IMR-90 (cell line): ENCODE measurements around the gene PDRG1. TPM values are rescaled to one million over a fixed set of nuclear protein-coding genes. Genes with fewer than 3 reads are reported as not detected.

Source experiments
- ATAC-seq: fragments of 200-7000 bp; cut with Tn5 transposase; 2 replicates; pipeline ENCODE4 v1.9.1; 2020; ENCODE audit warnings: low read depth, mild to moderate bottlenecking, moderate library complexity
- BruUV-seq: library from RNA; stranded (reverse); fragments of 400-500 nt; replicated peaks from 2 replicates; lab custom pipeline; 2021; lab: Mats Ljungman, UMichigan
- CTCF ChIA-PET: fragments of 300-600 bp; formaldehyde crosslinking; extraction: SDS; loops from one replicate; lab custom pipeline; 2021; ENCODE audit warnings: antibody characterized with exemption; lab: Yijun Ruan, JAX
- POLR2A ChIA-PET: fragments of 300-600 bp; sonication (Branson Sonifier 250); formaldehyde crosslinking; loops from one replicate; lab custom pipeline; 2022; ENCODE audit warnings: antibody characterized with exemption; ENCODE audit not compliant: unreplicated experiment; lab: Charles Lee
- DNase-seq: peaks from one replicate; pipeline ENCODE4 v3.0.0; 2013
- H2AFZ ChIP-seq: replicated peaks from 2 replicates; pipeline ENCODE3; 2013; ENCODE audit warnings: low read length, mild to moderate bottlenecking; ENCODE audit not compliant: poor library complexity
- H2AK5ac ChIP-seq: 2 replicates; pipeline ENCODE4 v1.6.1; 2013; ENCODE audit warnings: low read depth, low read length, inconsistent platforms
- H2AK9ac ChIP-seq: replicated peaks from 2 replicates; pipeline ENCODE3; 2013; ENCODE audit warnings: mild to moderate bottlenecking, low read depth, low read length, moderate library complexity; ENCODE audit not compliant: poor library complexity
- H2BK120ac ChIP-seq: 2 replicates; pipeline ENCODE4 v1.6.1; 2013; ENCODE audit warnings: low read depth, low read length, inconsistent platforms
- H2BK15ac ChIP-seq: 3 replicates; pipeline ENCODE4 v1.6.1; 2013; ENCODE audit warnings: low read depth, low read length, inconsistent platforms
- H2BK20ac ChIP-seq: 2 replicates; pipeline ENCODE4 v1.6.1; 2013; ENCODE audit warnings: low read depth, mild to moderate bottlenecking, inconsistent platforms, low read length, moderate library complexity
- H2BK5ac ChIP-seq: 2 replicates; pipeline ENCODE4 v1.6.1; 2013; ENCODE audit warnings: mild to moderate bottlenecking, low read depth, low read length, inconsistent platforms; ENCODE audit not compliant: poor library complexity, severe bottlenecking
- H3K14ac ChIP-seq: replicated peaks from 2 replicates; pipeline ENCODE4 v1.6.1; 2013; ENCODE audit warnings: low read depth, low read length, inconsistent platforms
- H3K18ac ChIP-seq: 2 replicates; pipeline ENCODE4 v1.6.1; 2013; ENCODE audit warnings: low read depth, low read length, control low read depth
- H3K23ac ChIP-seq: 2 replicates; pipeline ENCODE4 v1.6.1; 2013; ENCODE audit warnings: low read depth, low read length, inconsistent platforms
- H3K27ac ChIP-seq: 2 replicates; pipeline ENCODE4 v1.5.1; 2013; ENCODE audit warnings: mild to moderate bottlenecking, control low read depth, low read length; ENCODE audit not compliant: insufficient read depth
- H3K27me3 ChIP-seq: 2 replicates; pipeline ENCODE4 v1.6.1; 2013; ENCODE audit warnings: low read length; ENCODE audit not compliant: control insufficient read depth, insufficient read depth
- H3K36me3 ChIP-seq: 2 replicates; pipeline ENCODE4 v1.6.1; 2013; ENCODE audit warnings: low read length, mixed read lengths; ENCODE audit not compliant: control insufficient read depth, insufficient read depth
- H3K4ac ChIP-seq: 2 replicates; pipeline ENCODE4 v1.6.1; 2013; ENCODE audit warnings: low read depth, low read length, inconsistent platforms
- H3K4me1 ChIP-seq: 2 replicates; pipeline ENCODE4 v1.6.1; 2013; ENCODE audit warnings: low read length, mixed read lengths; ENCODE audit not compliant: control insufficient read depth, insufficient read depth
- H3K4me2 ChIP-seq: 2 replicates; pipeline ENCODE4 v1.6.1; 2013; ENCODE audit warnings: low read depth, mild to moderate bottlenecking, control low read depth, low read length, moderate library complexity
- H3K4me3 ChIP-seq: 2 replicates; pipeline ENCODE4 v1.5.1; 2013; ENCODE audit warnings: low read depth, mild to moderate bottlenecking, control low read depth, low read length, moderate library complexity; ENCODE audit not compliant: insufficient read depth
- H3K56ac ChIP-seq: 2 replicates; pipeline ENCODE4 v1.6.1; 2013; ENCODE audit warnings: low read length, inconsistent platforms; ENCODE audit not compliant: insufficient read depth; ENCODE audit errors: extremely low read depth
- H3K79me1 ChIP-seq, 2 experiments: 2 replicates each; pipeline ENCODE4 v1.6.1; 2013; ENCODE audit warnings: low read length in 2 of 2, inconsistent platforms in 1 of 2, low read depth in 1 of 2
- H3K9ac ChIP-seq: 2 replicates; pipeline ENCODE4 v1.6.1; 2013; ENCODE audit warnings: low read depth, low read length, control low read depth
- H3K9me1 ChIP-seq: 2 replicates; pipeline ENCODE4 v1.6.1; 2013; ENCODE audit warnings: low read length, inconsistent platforms; ENCODE audit not compliant: insufficient read depth
- H3K9me3 ChIP-seq: 2 replicates; pipeline ENCODE4 v1.6.1; 2013; ENCODE audit warnings: low read length; ENCODE audit not compliant: control insufficient read depth, insufficient read depth
- H4K20me1 ChIP-seq: 2 replicates; pipeline ENCODE4 v1.6.1; 2013; ENCODE audit warnings: low read length, inconsistent platforms; ENCODE audit not compliant: insufficient read depth
- H4K5ac ChIP-seq: 2 replicates; pipeline ENCODE4 v1.6.1; 2013; ENCODE audit warnings: mild to moderate bottlenecking, low read depth, low read length, control low read depth
- H4K8ac ChIP-seq, 2 experiments: 2 replicates each; pipeline ENCODE4 v1.6.1; 2013; ENCODE audit warnings: low read depth in 2 of 2, low read length in 2 of 2, control low read depth in 1 of 2, inconsistent platforms in 1 of 2
- H4K91ac ChIP-seq: 2 replicates; pipeline ENCODE4 v1.6.1; 2013; ENCODE audit warnings: low read depth, low read length, inconsistent platforms; ENCODE audit not compliant: insufficient read depth
- BHLHE40 ChIP-seq: fragments of 150-350 bp; IDR thresholded peaks from 2 replicates; pipeline ENCODE4 v1.6.1; 2016; ENCODE audit warnings: mild to moderate bottlenecking, low read depth, low read length
- MAZ ChIP-seq: IDR thresholded peaks from 2 replicates; pipeline ENCODE4 v1.6.1; 2012; ENCODE audit warnings: low read depth, mild to moderate bottlenecking, low read length, improper control_type of control experiment, moderate library complexity, borderline replicate concordance
- MXI1 ChIP-seq: IDR thresholded peaks from 2 replicates; pipeline ENCODE4 v1.6.1; 2012; ENCODE audit warnings: low read depth, mild to moderate bottlenecking, low read length, moderate library complexity, borderline replicate concordance
- NFE2L2 ChIP-seq: fragments of 150-350 bp; IDR thresholded peaks from 2 replicates; pipeline ENCODE4 v1.6.1; 2016; ENCODE audit warnings: low read depth, mild to moderate bottlenecking, low read length
- POLR2A ChIP-seq: IDR thresholded peaks from 2 replicates; pipeline ENCODE4 v1.6.1; 2012; ENCODE audit warnings: mild to moderate bottlenecking, low read depth, low read length
- WGBS, 2 experiments: methylation state at CpG; one replicate each; pipeline versions ENCODE4 v1.1.5 to v1.1.7; 2013; ENCODE audit warnings: missing lambda C conversion rate in 2 of 2; ENCODE audit not compliant: insufficient read length in 1 of 2; ENCODE audit errors: extremely low coverage in 2 of 2; 5-methylcytosine and 5-hydroxymethylcytosine counted together
- dilution Hi-C: fragments of 300-500 bp; cut with HindIII; formaldehyde crosslinking; loops from one replicate; pipeline ENCODE4 v1.14.3; 2018; ENCODE audit warnings: low sequenced_read_pairs; ENCODE audit not compliant: unreplicated experiment
- in situ Hi-C: fragments of 300-500 bp; cut with MboI; formaldehyde crosslinking; loops from 3 replicates; pipeline ENCODE4 v1.14.3; 2019; ENCODE audit warnings: low sequenced_read_pairs, inconsistent platforms, mixed read lengths
- intact Hi-C: fragments of 100-400 bp; cut with micrococcal nuclease; formaldehyde crosslinking; loops from 2 replicates; pipeline ENCODE4 v1.10.0; 2022
- polyA plus RNA-seq, 3 experiments: library from polyadenylated mRNA; depleted of rRNA; stranded (reverse); fragments of >200 nt; gene quantifications; 2 replicates each; pipeline ENCODE4 v1.2.3, GENCODE V29; 2012; ENCODE audit warnings: low replicate concordance in 1 of 3
- total RNA-seq: library from RNA; depleted of rRNA; stranded (reverse); fragments of >200 nt; gene quantifications from 2 replicates; pipeline ENCODE4 v1.2.3, GENCODE V29; 2012

Gene PDRG1
- total and polyA plus RNA-seq, 2 of the 4 experiments (the other 2 are of a cell fraction), result 5.0 to 15.7 TPM

- Histone ChIP-seq H3K27ac (no peak overlapping the region), H2BK5ac (no peak overlapping the region), H2AK9ac (no peak overlapping the region), H3K36me3 (no peaks in the 10 kb centered on the region), H4K5ac (no peak overlapping the region), H2BK20ac (no peak overlapping the region), H4K20me1 (no peaks in the 10 kb centered on the region), H2AFZ (no peak overlapping the region), H2AK5ac (no peak overlapping the region), H3K79me1 (no peaks in the 10 kb centered on the region), H3K9me1 (no peaks in the 10 kb centered on the region), H3K4me1 (no peaks in the 10 kb centered on the region), H3K18ac (no peak overlapping the region), H4K91ac (no peak overlapping the region), H3K9me3 (no peaks in the 10 kb centered on the region), H3K14ac (no peak overlapping the region), H3K27me3 (peaks cover 33% of the 10 kb centered on the region), H3K4ac (no peak overlapping the region), H3K4me2 (no peak overlapping the region), H2BK120ac (no peak overlapping the region), H3K4me3 (no peak overlapping the region), H3K56ac (no peak overlapping the region), H3K9ac (no peak overlapping the region), H3K23ac (no peak overlapping the region), H4K8ac (no peak overlapping the region), H2BK15ac (no peak overlapping the region)
- no CpG with 5 or more reads among the region's 2 CpGs for WGBS, 2 experiments
- TF ChIP-seq NFE2L2 (no peak), MAZ (no peak), MXI1 (no peak), POLR2A (no peak), BHLHE40 (no peak)
- POLR2A ChIA-PET, result no interaction called here
- DNase-seq (no peak), ATAC-seq (no peak)
- intact Hi-C loops, result no loop called here
- BruUV-seq, result no TSS peak
- in situ Hi-C loops, result no loop called here
- dilution Hi-C loops, result no loop called here
- CTCF ChIA-PET, result no interaction called here
Measured at GRCh38 chr20:31926493-31926892, 25.4 kb downstream of the PDRG1 start.
